Thoracic aorta (tissue), 2 donors: Measurements from ENCODE around the gene MROH8. TPM values are rescaled to one million over a fixed set of nuclear protein-coding genes. Genes with fewer than 3 reads are reported as not detected.
"Not testable (repeated sequence)": the region's sequence is repeated elsewhere in the genome, so short reads cannot be mapped to it uniquely, and the experiment has no call there.

Source experiments
- ATAC-seq: fragments of 150-250 bp; one replicate; pipeline ENCODE4 v1.8.0; 2017; ENCODE audit warnings: low read depth; ENCODE audit not compliant: insufficient number of reproducible peaks, low FRiP score
- DNase-seq: peaks from one replicate; pipeline ENCODE4 v3.0.0-alpha.2; 2020; ENCODE audit warnings: low spot score
- H3K27ac ChIP-seq, 2 donors: fragments of 200-600 bp; sonication (generic); 1 replicate in 1 of 2; 2 replicates in 1 of 2; pipeline ENCODE4 v1.5.1; 2016; ENCODE audit warnings: mild to moderate bottlenecking in 2 of 2, moderate library complexity in 2 of 2
- H3K27me3 ChIP-seq: fragments of 200-600 bp; sonication (generic); replicated peaks from 2 replicates; pipeline ENCODE4 v1.6.0; 2016; ENCODE audit warnings: mild to moderate bottlenecking; ENCODE audit not compliant: insufficient read depth
- H3K36me3 ChIP-seq: fragments of 200-600 bp; sonication (generic); one replicate; pipeline ENCODE4 v1.5.1; 2016
- H3K4me1 ChIP-seq, 2 donors: fragments of 200-600 bp; sonication (generic); 1 replicate in 1 of 2; 2 replicates in 1 of 2; pipeline versions ENCODE4 v1.5.1 to v1.6.0; 2016; ENCODE audit warnings: low read depth in 2 of 2, mild to moderate bottlenecking in 1 of 2; ENCODE audit not compliant: control insufficient read depth in 1 of 2
- H3K4me3 ChIP-seq: fragments of 200-600 bp; sonication (generic); 2 replicates; pipeline ENCODE4 v1.5.1; 2016; ENCODE audit warnings: mild to moderate bottlenecking
- H3K9me3 ChIP-seq: fragments of 200-600 bp; sonication (generic); 2 replicates; pipeline ENCODE4 v1.5.1; 2016
- CTCF ChIP-seq: fragments of 200-600 bp; sonication (generic); IDR thresholded peaks from one replicate; pipeline ENCODE4 v1.5.1; 2019; ENCODE audit warnings: antibody characterized with exemption
- total RNA-seq, 2 donors: library from RNA; depleted of rRNA; stranded (reverse); fragments of >200 nt; gene quantifications; one replicate each; pipeline versions ENCODE4 v1.1.0 to v1.2.3, GENCODE V29; 2016

MROH8 gene
- total RNA-seq, 2 donors from 2014 or later: 1.6 to 12.7 TPM

- DNase-seq (no peak), ATAC-seq (no peak)
- no peak for TF ChIP-seq CTCF
- Histone ChIP-seq H3K4me3 (no peak overlapping the region), H3K36me3 (no peaks in the 10 kb centered on the region), H3K27me3 (no peaks in the 10 kb centered on the region), H3K4me1 (no peaks in the 10 kb centered on the region), H3K9me3 (no peaks in the 10 kb centered on the region), H3K27ac (no peak overlapping the region)
These were observed 36.6 kb downstream of the MROH8 start for GRCh38 chr20:37142708-37143107.

GRCh38 chr20:37137547-37137946 is 41.8 kb downstream of the MROH8 start:
- no peak for DNase-seq

GRCh38 chr20:37133952-37134351 is 45.4 kb downstream of the MROH8 start:
- H3K4me3 ChIP-seq: no peak overlapping the region
- H3K27ac ChIP-seq: no peak overlapping the region
- no peaks in the 10 kb centered on the region for H3K4me1 ChIP-seq
- no peak for DNase-seq
- TF ChIP-seq CTCF: no peak
- no peaks in the 10 kb centered on the region for H3K36me3 ChIP-seq
- ATAC-seq: no peak
- H3K9me3 ChIP-seq: no peaks in the 10 kb centered on the region
- H3K27me3 ChIP-seq: no peaks in the 10 kb centered on the region

More at GRCh38 chr20:37137547-37137946, 41.8 kb downstream of the MROH8 start:
- Histone ChIP-seq H3K27me3 (no peaks in the 10 kb centered on the region), H3K4me3 (no peak overlapping the region), H3K27ac (no peak overlapping the region), H3K9me3 (no peaks in the 10 kb centered on the region), H3K4me1 (no peaks in the 10 kb centered on the region), H3K36me3 (no peaks in the 10 kb centered on the region)
- TF ChIP-seq CTCF: no peak
- ATAC-seq: no peak

GRCh38 chr20:37131486-37131885 is 47.9 kb downstream of the MROH8 start:
- no peaks in the 10 kb centered on the region for H3K9me3 ChIP-seq
- no peak for TF ChIP-seq CTCF
- no peaks in the 10 kb centered on the region for H3K4me1 ChIP-seq
- no peak overlapping the region for H3K27ac ChIP-seq
- H3K27me3 ChIP-seq: no peaks in the 10 kb centered on the region
- ATAC-seq: no peak
- DNase-seq: no peak
- H3K36me3 ChIP-seq: no peaks in the 10 kb centered on the region
- H3K4me3 ChIP-seq: no peak overlapping the region

- no peak overlapping the region for H3K27ac ChIP-seq
- no peaks in the 10 kb centered on the region for H3K9me3 ChIP-seq
- DNase-seq (no peak), ATAC-seq (no peak)
- TF ChIP-seq CTCF: no peak
- H3K36me3 ChIP-seq: no peaks in the 10 kb centered on the region
- H3K4me1 ChIP-seq: no peaks in the 10 kb centered on the region
- H3K27me3 ChIP-seq: no peaks in the 10 kb centered on the region
- no peak overlapping the region for H3K4me3 ChIP-seq
These were observed 50.5 kb downstream of the MROH8 start for GRCh38 chr20:37128803-37129202.

- not testable (repeated sequence) for H3K4me3 ChIP-seq, H3K27me3 ChIP-seq, H3K9me3 ChIP-seq, ATAC-seq, H3K27ac ChIP-seq, H3K4me1 ChIP-seq, DNase-seq, H3K36me3 ChIP-seq
These were observed 53.1 kb downstream of the MROH8 start for GRCh38 chr20:37126290-37126689.
